ENCODE measurements around the gene HK3.

GRCh38 chr5:176897263-176897662 lies 1.9 kb downstream of the HK3 start:
- TF ChIP-seq CTCF (IDR thresholded peaks at IDR 0.05; ENCODE audit: low read depth, low read length) (no peak), EZH2phosphoT487 (IDR thresholded peaks at IDR 0.05; ENCODE audit: low read depth) (no peak)

Data from OCI-LY3 (cell line).